NB4 (cell line): Measurements from ENCODE around the gene ARL17B.
"Not testable (repeated sequence)": the region's sequence is repeated elsewhere in the genome, so short reads cannot be mapped to it uniquely, and the experiment has no call there.

Experiments
- DNase-seq: peaks from one replicate; pipeline ENCODE4 v3.0.0; 2010; ENCODE audit warnings: low read depth
- H3K4me3 ChIP-seq: one replicate; pipeline ENCODE4 v1.5.1; 2011; ENCODE audit warnings: mild to moderate bottlenecking, low read depth, low read length, moderate library complexity
- MYC ChIP-seq: IDR thresholded peaks from 2 replicates; pipeline ENCODE4 v1.6.1; 2011; ENCODE audit warnings: low read depth, low read length
- POLR2A ChIP-seq: IDR thresholded peaks from 2 replicates; pipeline ENCODE4 v1.6.1; 2011; ENCODE audit warnings: mild to moderate bottlenecking; ENCODE audit not compliant: insufficient read length; ENCODE audit errors: extremely low read depth
- TF ChIP-seq, protein P1 (sequence below): IDR thresholded peaks from one replicate; pipeline ENCODE4 v1.5.1; 2012; ENCODE audit warnings: low read depth, low read length
- TF ChIP-seq, protein P2 (sequence below): IDR thresholded peaks from 2 replicates; pipeline ENCODE4 v1.6.1; 2011; ENCODE audit warnings: low read depth, low read length

ARL17B gene

DNA sequence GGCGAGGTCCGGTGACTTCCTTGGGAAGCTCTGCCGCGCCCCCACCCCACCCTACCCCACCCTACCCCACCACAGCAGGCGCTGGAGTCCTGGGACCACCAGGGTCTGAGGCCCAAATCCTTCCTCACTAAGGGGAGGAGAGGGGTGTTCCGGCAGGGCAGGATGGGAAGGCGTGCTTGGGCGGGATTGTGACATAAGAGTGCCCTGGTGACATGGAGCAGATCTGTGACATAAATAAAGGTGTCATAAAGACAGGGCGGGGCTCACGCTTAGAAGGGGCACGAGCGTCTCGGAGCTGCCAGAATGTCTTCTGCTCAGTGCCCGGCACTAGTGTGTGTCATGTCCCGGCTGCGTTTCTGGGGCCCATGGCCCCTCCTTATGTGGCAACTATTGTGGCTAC, 66.7 kb downstream of the ARL17B start, which contains the start of gene LRRC37A:
Gene LRRC37A (plus strand): TSS at position 301 of the 400 bp plus-strand sequence. CDS start 3 bp downstream, at position 304.
- DNase-seq, result not testable (repeated sequence)

DNA sequence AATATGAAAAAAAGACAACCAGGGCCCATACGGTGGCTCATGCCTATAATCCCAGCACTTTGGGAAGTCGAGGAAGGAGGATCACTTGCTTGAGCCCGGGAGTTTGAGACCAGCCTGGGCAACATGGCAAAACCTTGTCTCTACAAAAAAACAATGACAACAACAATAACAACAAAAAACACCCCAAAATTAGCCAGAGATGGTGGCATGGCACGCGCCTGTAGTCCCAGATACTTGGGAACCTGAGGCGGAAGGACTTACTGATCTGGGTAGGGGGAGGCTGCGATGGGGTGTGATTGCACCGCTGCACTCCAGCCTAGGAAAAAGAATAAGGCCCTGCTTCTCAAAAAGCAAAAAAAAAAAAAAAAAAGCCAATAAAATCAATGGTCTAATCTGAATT, 69.9 kb downstream of the ARL17B start:
- H3K4me3 ChIP-seq, DNase-seq: not testable (repeated sequence)

More for the DNA sequence above, 66.7 kb downstream of the ARL17B start, which contains the start of gene LRRC37A:
- H3K4me3 ChIP-seq, result not testable (repeated sequence)

DNA sequence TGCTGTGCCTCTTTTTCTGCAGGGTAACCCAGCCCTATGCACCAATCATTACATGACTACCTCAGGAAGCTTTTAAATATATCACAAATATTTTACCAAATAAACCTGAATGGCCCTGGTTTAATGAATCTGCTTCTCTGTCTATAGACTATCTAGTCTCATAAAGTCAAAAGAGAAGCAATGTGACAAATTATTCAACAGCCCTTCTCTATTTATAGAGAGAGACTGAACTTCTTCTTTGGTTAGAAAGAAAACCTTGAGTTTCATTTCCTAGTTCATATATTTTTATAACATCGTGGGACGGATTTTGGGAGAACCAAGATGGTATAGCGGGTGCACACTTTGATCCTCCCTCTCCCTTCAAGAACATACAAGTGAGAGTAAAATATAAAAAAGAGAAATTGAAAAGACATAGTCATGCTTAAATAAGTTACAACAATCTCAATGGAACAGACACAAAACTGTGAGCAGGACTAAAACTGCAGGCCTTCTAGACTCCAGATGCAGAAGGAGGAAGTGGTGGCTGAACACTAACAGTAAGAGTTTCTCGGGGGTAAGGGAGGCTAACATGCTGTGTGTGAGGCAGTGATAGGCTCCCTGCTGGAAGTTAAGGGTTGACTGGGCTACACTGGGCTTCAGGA, 70.5 kb downstream of the ARL17B start:
- peak; percentile 93 for DNase-seq
- peak; percentile 22 for TF ChIP-seq POLR2A
- H3K4me3 ChIP-seq, result peak overlapping the region; percentile 6

GRCh38 chr17:46287587-46287986, 74.0 kb downstream of the ARL17B start:
- not testable (repeated sequence) for H3K4me3 ChIP-seq

GRCh38 chr17:46286764-46287221, 74.8 kb downstream of the ARL17B start:
- H3K4me3 ChIP-seq, result not testable (repeated sequence)

More at GRCh38 chr17:46287587-46287986, 74.0 kb downstream of the ARL17B start:
- DNase-seq, result not testable (repeated sequence)

GRCh38 chr17:46285500-46285899, 76.1 kb downstream of the ARL17B start:
- not testable (repeated sequence) for DNase-seq, H3K4me3 ChIP-seq

More at GRCh38 chr17:46286764-46287221, 74.8 kb downstream of the ARL17B start:
- TF ChIP-seq, protein P1, sequence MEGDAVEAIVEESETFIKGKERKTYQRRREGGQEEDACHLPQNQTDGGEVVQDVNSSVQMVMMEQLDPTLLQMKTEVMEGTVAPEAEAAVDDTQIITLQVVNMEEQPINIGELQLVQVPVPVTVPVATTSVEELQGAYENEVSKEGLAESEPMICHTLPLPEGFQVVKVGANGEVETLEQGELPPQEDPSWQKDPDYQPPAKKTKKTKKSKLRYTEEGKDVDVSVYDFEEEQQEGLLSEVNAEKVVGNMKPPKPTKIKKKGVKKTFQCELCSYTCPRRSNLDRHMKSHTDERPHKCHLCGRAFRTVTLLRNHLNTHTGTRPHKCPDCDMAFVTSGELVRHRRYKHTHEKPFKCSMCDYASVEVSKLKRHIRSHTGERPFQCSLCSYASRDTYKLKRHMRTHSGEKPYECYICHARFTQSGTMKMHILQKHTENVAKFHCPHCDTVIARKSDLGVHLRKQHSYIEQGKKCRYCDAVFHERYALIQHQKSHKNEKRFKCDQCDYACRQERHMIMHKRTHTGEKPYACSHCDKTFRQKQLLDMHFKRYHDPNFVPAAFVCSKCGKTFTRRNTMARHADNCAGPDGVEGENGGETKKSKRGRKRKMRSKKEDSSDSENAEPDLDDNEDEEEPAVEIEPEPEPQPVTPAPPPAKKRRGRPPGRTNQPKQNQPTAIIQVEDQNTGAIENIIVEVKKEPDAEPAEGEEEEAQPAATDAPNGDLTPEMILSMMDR, result peak; percentile 66
- peak; percentile 84 for DNase-seq

DNA sequence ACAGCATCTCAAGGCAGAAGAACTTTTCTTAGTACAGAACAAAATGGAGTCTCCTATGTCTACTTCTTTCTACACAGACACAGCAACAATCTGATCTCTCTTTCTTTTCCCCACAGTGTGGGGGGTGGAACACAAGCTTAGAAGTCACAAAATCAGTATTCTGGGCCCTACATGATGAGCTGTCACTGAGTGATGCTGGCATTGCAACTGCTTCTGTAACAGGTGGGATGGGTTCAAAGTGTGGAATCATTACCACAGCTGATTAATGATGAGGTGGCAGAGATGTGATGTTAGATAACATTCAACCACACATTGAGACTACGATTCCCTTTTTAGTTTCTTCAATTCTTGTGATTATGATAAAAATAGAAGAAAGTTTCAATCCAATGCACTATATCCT, 77.1 kb downstream of the ARL17B start:
- DNase-seq, H3K4me3 ChIP-seq: not testable (repeated sequence)

DNA sequence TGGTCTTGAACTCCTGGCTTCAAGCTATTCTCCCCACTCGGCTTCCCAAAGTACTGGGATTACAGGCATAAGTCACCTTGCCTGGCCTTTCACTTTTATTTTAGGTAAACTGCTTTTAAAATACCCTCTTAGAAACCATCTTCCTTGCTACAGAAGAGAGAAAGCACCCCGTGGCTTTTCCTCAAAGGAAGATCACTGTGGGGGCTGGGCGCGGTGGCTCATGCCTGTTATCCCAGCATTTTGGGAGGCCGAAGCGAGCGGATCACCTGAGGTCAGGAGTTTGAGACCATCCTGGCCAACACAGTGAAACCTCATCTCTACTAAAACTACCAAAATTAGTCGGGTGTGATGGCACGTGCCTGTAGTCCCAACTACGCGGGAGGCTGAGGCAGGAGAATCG, 78.9 kb downstream of the ARL17B start:
- H3K4me3 ChIP-seq, DNase-seq: not testable (repeated sequence)

- H3K4me3 ChIP-seq, DNase-seq: not testable (repeated sequence)
These were observed 80.2 kb downstream of the ARL17B start for GRCh38 chr17:46281336-46281735.

GRCh38 chr17:46276728-46277479, 84.7 kb downstream of the ARL17B start:
- not testable (repeated sequence) for DNase-seq, H3K4me3 ChIP-seq

- no peak overlapping the region for H3K4me3 ChIP-seq
- DNase-seq, result no peak
- TF ChIP-seq, protein P2, sequence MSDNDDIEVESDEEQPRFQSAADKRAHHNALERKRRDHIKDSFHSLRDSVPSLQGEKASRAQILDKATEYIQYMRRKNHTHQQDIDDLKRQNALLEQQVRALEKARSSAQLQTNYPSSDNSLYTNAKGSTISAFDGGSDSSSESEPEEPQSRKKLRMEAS, result no peak
- TF ChIP-seq, protein P1, result no peak
- TF ChIP-seq POLR2A (no peak), MYC (no peak)
These were observed 87.3 kb downstream of the ARL17B start for GRCh38 chr17:46274238-46274637.
